HK-2 (cell line): Measurements from ENCODE around the gene NELFB.

Source experiments
- DNase-seq: peaks from one replicate; pipeline ENCODE4 v3.0.0-alpha.2; 2018; ENCODE audit not compliant: unreplicated experiment

NELFB gene

GRCh38 chr9:137254624-137255447 lies at the start of gene NELFB:
NELFB (plus strand) TSS chr9:137255327.
- peak; percentile 96 for DNase-seq

GRCh38 chr9:137206602-137207001 lies 48.5 kb upstream of the NELFB start:
- DNase-seq, result no peak

- no peak for DNase-seq
These were observed 43.6 kb upstream of the NELFB start for GRCh38 chr9:137211532-137211931.

GRCh38 chr9:137212520-137212919 lies 42.6 kb upstream of the NELFB start:
- no peak for DNase-seq

- DNase-seq, result no peak
These were observed 41.7 kb upstream of the NELFB start for GRCh38 chr9:137213160-137214060.

GRCh38 chr9:137214620-137215019 lies 40.5 kb upstream of the NELFB start:
- no peak for DNase-seq

- no peak for DNase-seq
These were observed 39.7 kb upstream of the NELFB start for GRCh38 chr9:137215196-137215986.

GRCh38 chr9:137216188-137216965 lies 38.8 kb upstream of the NELFB start:
- no peak for DNase-seq

GRCh38 chr9:137217276-137218211 lies 37.6 kb upstream of the NELFB start:
- DNase-seq, result peak; percentile 77

- no peak for DNase-seq
These were observed 36.8 kb upstream of the NELFB start for GRCh38 chr9:137218212-137218753.

GRCh38 chr9:137218754-137219271 lies 36.3 kb upstream of the NELFB start:
- peak; percentile 71 for DNase-seq

GRCh38 chr9:137219757-137220316 lies 35.3 kb upstream of the NELFB start:
- DNase-seq, result no peak

GRCh38 chr9:137220317-137221094 lies 34.6 kb upstream of the NELFB start:
- no peak for DNase-seq

- no peak for DNase-seq
These were observed 34.0 kb upstream of the NELFB start for GRCh38 chr9:137221095-137221505.

GRCh38 chr9:137221506-137222111 lies 33.5 kb upstream of the NELFB start:
- DNase-seq, result no peak

- DNase-seq, result peak; percentile 50
These were observed 32.7 kb upstream of the NELFB start, which contains the start of gene RNF208 for GRCh38 chr9:137222190-137223077. RNF208 (minus strand) TSS chr9:137222240; CDS start chr9:137221212, 1,028 bp downstream.
